HEK293 (cell line): ENCODE data around the gene GTF2I.
"Not testable (repeated sequence)": the region's sequence is repeated elsewhere in the genome, so short reads cannot be mapped to it uniquely, and the experiment has no call there.

Source experiments
- CTCF ChIA-PET: fragments of 350-600 bp; formaldehyde crosslinking; extraction: SDS; loops from one replicate; lab custom pipeline; 2021; ENCODE audit warnings: antibody characterized with exemption; lab: Yijun Ruan, JAX
- POLR2A ChIA-PET: fragments of 300-600 bp; formaldehyde crosslinking; extraction: SDS; loops from one replicate; lab custom pipeline; 2020; ENCODE audit warnings: antibody characterized with exemption, inconsistent platforms; lab: Yijun Ruan, JAX
- H3K27ac ChIP-seq: fragments of 200-500 bp; sonication (Bioruptor generic); 2 replicates; pipeline ENCODE4 v1.5.1; 2014; ENCODE audit warnings: low read depth, low read length, control low read depth, inconsistent platforms; ENCODE audit errors: extremely low read depth
- H3K36me3 ChIP-seq, 2 experiments: fragments of 200-500 bp in 1 of 2; sonication (Bioruptor generic) in 1 of 2; 1 replicate in 1 of 2; 2 replicates in 1 of 2; pipeline ENCODE4 v1.5.1; 2014 to 2017; ENCODE audit warnings: inconsistent platforms in 2 of 2, low read length in 2 of 2; ENCODE audit not compliant: control insufficient read depth in 2 of 2, insufficient read depth in 1 of 2
- H3K4me1 ChIP-seq: fragments of 200-500 bp; sonication (Bioruptor generic); 2 replicates; pipeline ENCODE4 v1.5.1; 2014; ENCODE audit warnings: mild to moderate bottlenecking, low read length, inconsistent platforms; ENCODE audit not compliant: control insufficient read depth, insufficient read depth
- H3K4me3 ChIP-seq: 2 replicates; pipeline ENCODE4 v1.5.1; 2011; ENCODE audit warnings: low read depth, mild to moderate bottlenecking, control low read depth, low read length, moderate library complexity
- H3K9me3 ChIP-seq: fragments of 200-500 bp; sonication (Bioruptor generic); 2 replicates; pipeline ENCODE4 v1.5.1; 2014; ENCODE audit warnings: low read depth, low read length, inconsistent platforms; ENCODE audit not compliant: control insufficient read depth, insufficient read depth
- ATF2 ChIP-seq: fragments of 450-650 bp; formaldehyde crosslinking; IDR thresholded peaks from 2 replicates; pipeline ENCODE4 v1.5.1; 2016; ENCODE audit warnings: missing biosample characterization, missing genetic modification characterization, low read depth
- EGR2 ChIP-seq: fragments of 450-650 bp; formaldehyde crosslinking; IDR thresholded peaks from 2 replicates; pipeline ENCODE4 v1.5.1; 2016; ENCODE audit warnings: low read depth, missing biosample characterization, missing genetic modification characterization
- GLI2 ChIP-seq: fragments of 450-650 bp; formaldehyde crosslinking; IDR thresholded peaks from 2 replicates; pipeline ENCODE4; 2017; ENCODE audit warnings: missing biosample characterization, missing genetic modification characterization, low read depth, borderline replicate concordance
- SCRT1 ChIP-seq: fragments of 450-650 bp; formaldehyde crosslinking; IDR thresholded peaks from 2 replicates; pipeline ENCODE4 v1.5.1; 2016; ENCODE audit warnings: missing biosample characterization, missing genetic modification characterization, borderline replicate concordance
- SCRT2 ChIP-seq: fragments of 450-650 bp; formaldehyde crosslinking; IDR thresholded peaks from 2 replicates; pipeline ENCODE4 v1.5.1; 2016; ENCODE audit warnings: missing biosample characterization, missing genetic modification characterization
- SETDB1 ChIP-seq: IDR thresholded peaks from one replicate; pipeline ENCODE4 v1.6.1; 2017; ENCODE audit warnings: mild to moderate bottlenecking, low read length, moderate library complexity, mixed read lengths; ENCODE audit not compliant: insufficient read length
- YY2 ChIP-seq: fragments of 450-650 bp; formaldehyde crosslinking; IDR thresholded peaks from 2 replicates; pipeline ENCODE4 v1.5.1; 2016; ENCODE audit warnings: missing biosample characterization, missing genetic modification characterization
- ZBTB17 ChIP-seq: fragments of 450-650 bp; formaldehyde crosslinking; IDR thresholded peaks from 2 replicates; pipeline ENCODE4 v1.5.1; 2016; ENCODE audit warnings: missing biosample characterization, missing genetic modification characterization
- ZFP41 ChIP-seq: fragments of 450-650 bp; formaldehyde crosslinking; IDR thresholded peaks from 2 replicates; pipeline ENCODE4 v1.5.1; 2016; ENCODE audit warnings: missing biosample characterization, missing genetic modification characterization, borderline replicate concordance
- ZNF157 ChIP-seq: fragments of 450-650 bp; formaldehyde crosslinking; IDR thresholded peaks from 2 replicates; pipeline ENCODE4 v1.5.1; 2016; ENCODE audit warnings: missing biosample characterization, missing genetic modification characterization
- ZNF292 ChIP-seq: fragments of 450-650 bp; formaldehyde crosslinking; IDR thresholded peaks from 2 replicates; pipeline ENCODE4 v1.5.1; 2016; ENCODE audit warnings: low read depth, missing biosample characterization, missing genetic modification characterization, borderline replicate concordance
- ZNF311 ChIP-seq: fragments of 450-650 bp; formaldehyde crosslinking; IDR thresholded peaks from 2 replicates; pipeline ENCODE4 v1.5.1; 2017; ENCODE audit warnings: missing biosample characterization, missing genetic modification characterization, borderline replicate concordance
- ZNF416 ChIP-seq: fragments of 450-650 bp; formaldehyde crosslinking; IDR thresholded peaks from 2 replicates; pipeline ENCODE4 v1.5.1; 2016; ENCODE audit warnings: missing biosample characterization, missing genetic modification characterization
- ZNF426 ChIP-seq: fragments of 450-650 bp; formaldehyde crosslinking; IDR thresholded peaks from 2 replicates; pipeline ENCODE4 v1.5.1; 2017; ENCODE audit warnings: missing biosample characterization, missing genetic modification characterization, mild to moderate bottlenecking, inconsistent platforms, moderate library complexity
- ZNF514 ChIP-seq: fragments of 450-650 bp; formaldehyde crosslinking; IDR thresholded peaks from 2 replicates; pipeline ENCODE4 v1.5.1; 2016; ENCODE audit warnings: missing biosample characterization, missing genetic modification characterization
- ZNF555 ChIP-seq: fragments of 450-650 bp; formaldehyde crosslinking; conservative IDR thresholded peaks from 2 replicates; pipeline ENCODE4 v1.5.1; 2017; ENCODE audit warnings: missing biosample characterization, mild to moderate bottlenecking, missing genetic modification characterization, inconsistent platforms
- ZNF580 ChIP-seq: fragments of 450-650 bp; formaldehyde crosslinking; IDR thresholded peaks from 2 replicates; pipeline ENCODE4 v1.5.1; 2016; ENCODE audit warnings: missing biosample characterization, missing genetic modification characterization
- ZNF585B ChIP-seq: fragments of 450-650 bp; formaldehyde crosslinking; IDR thresholded peaks from 2 replicates; pipeline ENCODE4 v1.5.1; 2016; ENCODE audit warnings: missing biosample characterization, missing genetic modification characterization
- ZNF658 ChIP-seq: fragments of 450-650 bp; formaldehyde crosslinking; IDR thresholded peaks from 2 replicates; pipeline ENCODE4; 2016; ENCODE audit warnings: missing biosample characterization, missing genetic modification characterization
- ZNF830 ChIP-seq: fragments of 450-650 bp; IDR thresholded peaks from 2 replicates; pipeline ENCODE4 v1.5.0; 2018; ENCODE audit warnings: missing biosample characterization, missing genetic modification characterization, low read depth, mild to moderate bottlenecking, moderate library complexity
- ZSCAN16 ChIP-seq: fragments of 450-650 bp; formaldehyde crosslinking; IDR thresholded peaks from 2 replicates; pipeline ENCODE4 v1.5.1; 2016; ENCODE audit warnings: missing biosample characterization, missing genetic modification characterization
- ZXDB ChIP-seq: fragments of 450-650 bp; formaldehyde crosslinking; IDR thresholded peaks from 2 replicates; pipeline ENCODE4 v1.5.1; 2016; ENCODE audit warnings: missing biosample characterization, missing genetic modification characterization

Gene GTF2I

GRCh38 chr7:74725840-74726239 lies 68.3 kb downstream of the GTF2I start:
- peaks cover 19 to 24% of the 10 kb centered on the region in 2 experiments for H3K36me3 ChIP-seq

GRCh38 chr7:74726309-74727101 lies 69.0 kb downstream of the GTF2I start:
- no peak overlapping the region for H3K4me3 ChIP-seq
- H3K4me1 ChIP-seq, result no peaks in the 10 kb centered on the region
- no peak overlapping the region for H3K27ac ChIP-seq
- CTCF ChIA-PET, result no interaction called here
- POLR2A ChIA-PET, result interaction anchor here (0.5 kb wide), 1 partner anchor 547 kb away, joined by 3 read pairs; no protein-coding TSS in a partner anchor
- TF ChIP-seq EGR2 (tag by site-specific recombination), result no peak
- TF ChIP-seq ZSCAN16 (tag by site-specific recombination), result no peak
- TF ChIP-seq YY2 (tag by site-specific recombination), result no peak
- no peak for TF ChIP-seq ZBTB17
- no peak for TF ChIP-seq ZNF514 (tag by site-specific recombination)
- TF ChIP-seq ZFP41 (tag by site-specific recombination), result no peak
- TF ChIP-seq ZNF585B (tag by site-specific recombination), result no peak
- TF ChIP-seq SETDB1, result no peak
- no peak for TF ChIP-seq ZNF157
- TF ChIP-seq ZNF426, result no peak
- TF ChIP-seq ZNF292 (tag by site-specific recombination), result no peak
- TF ChIP-seq ZNF830 (tag by site-specific recombination), result no peak
- no peaks in the 10 kb centered on the region for H3K9me3 ChIP-seq
- H3K36me3 ChIP-seq, result peaks cover 16 to 19% of the 10 kb centered on the region in 2 experiments

More at GRCh38 chr7:74725840-74726239, 68.3 kb downstream of the GTF2I start:
- TF ChIP-seq ZNF416 (tag by site-specific recombination) (no peak), ZNF580 (tag by site-specific recombination) (no peak), ZXDB (tag by site-specific recombination) (no peak), ATF2 (tag by site-specific recombination) (no peak), ZNF555 (tag by site-specific recombination) (no peak), ZNF830 (tag by site-specific recombination) (no peak), SCRT1 (tag by site-specific recombination) (peak; percentile 60; the same call in 1 of the 2 replicates), GLI2 (no peak), ZNF311 (tag by site-specific recombination) (no peak), ZNF658 (no peak), SCRT2 (tag by site-specific recombination) (peak; percentile 72)
- no peak overlapping the region for H3K27ac ChIP-seq
- H3K4me3 ChIP-seq, result no peak overlapping the region
- no peaks in the 10 kb centered on the region for H3K4me1 ChIP-seq
- ChIA-PET POLR2A (interaction anchor here (0.5 kb wide), 1 partner anchor 546 kb away, joined by 3 read pairs; no protein-coding TSS in a partner anchor), CTCF (interaction anchor here (1.1 kb wide), 1 partner anchor 308 kb away, joined by 3 read pairs; no protein-coding TSS in a partner anchor)
- no peaks in the 10 kb centered on the region for H3K9me3 ChIP-seq

- CTCF ChIA-PET, H3K36me3 ChIP-seq, POLR2A ChIA-PET, H3K27ac ChIP-seq, H3K4me1 ChIP-seq, H3K4me3 ChIP-seq, H3K9me3 ChIP-seq: not testable (repeated sequence)
Observed at GRCh38 chr7:74728686-74729085, 71.2 kb downstream of the GTF2I start.

GRCh38 chr7:74730186-74730585 lies 72.7 kb downstream of the GTF2I start:
- H3K27ac ChIP-seq, H3K4me1 ChIP-seq, H3K36me3 ChIP-seq, H3K4me3 ChIP-seq, H3K9me3 ChIP-seq, POLR2A ChIA-PET, CTCF ChIA-PET: not testable (repeated sequence)

GRCh38 chr7:74739974-74740703 lies 82.6 kb downstream of the GTF2I start:
- H3K36me3 ChIP-seq, POLR2A ChIA-PET, CTCF ChIA-PET, H3K4me1 ChIP-seq, H3K4me3 ChIP-seq, H3K9me3 ChIP-seq, H3K27ac ChIP-seq: not testable (repeated sequence)
